GM21447 (cell line): Measurements from ENCODE around the gene TNFAIP3.

Experiments used
- ATAC-seq: cut with Tn5 transposase; IDR thresholded peaks from one replicate; pipeline ENCODE4 v1.9.1; 2021; ENCODE audit not compliant: unreplicated experiment

The TNFAIP3 gene

DNA sequence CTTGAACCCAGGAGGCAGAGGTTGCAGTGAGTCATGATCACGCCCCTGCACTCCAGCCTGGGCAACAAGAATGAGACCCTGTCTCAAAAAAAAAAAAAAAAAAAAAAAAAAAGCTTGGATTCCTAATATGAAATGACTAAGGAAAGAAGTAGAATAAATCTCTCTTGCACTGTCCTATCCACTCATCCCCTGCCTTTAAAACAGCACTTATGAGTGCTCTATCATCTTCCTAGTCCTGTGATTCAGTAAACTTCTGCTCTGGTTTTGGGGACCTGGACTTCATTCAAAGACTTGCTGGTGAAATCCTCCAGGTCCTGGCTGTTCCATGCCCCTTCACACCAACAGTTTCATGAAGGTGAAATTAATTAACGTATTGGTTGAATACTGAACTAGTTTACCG lies 29.6 kb downstream of the TNFAIP3 start:
- ATAC-seq, result no peak

GRCh38 chr6:137900815-137901214 lies 33.8 kb downstream of the TNFAIP3 start:
- ATAC-seq, result no peak

DNA sequence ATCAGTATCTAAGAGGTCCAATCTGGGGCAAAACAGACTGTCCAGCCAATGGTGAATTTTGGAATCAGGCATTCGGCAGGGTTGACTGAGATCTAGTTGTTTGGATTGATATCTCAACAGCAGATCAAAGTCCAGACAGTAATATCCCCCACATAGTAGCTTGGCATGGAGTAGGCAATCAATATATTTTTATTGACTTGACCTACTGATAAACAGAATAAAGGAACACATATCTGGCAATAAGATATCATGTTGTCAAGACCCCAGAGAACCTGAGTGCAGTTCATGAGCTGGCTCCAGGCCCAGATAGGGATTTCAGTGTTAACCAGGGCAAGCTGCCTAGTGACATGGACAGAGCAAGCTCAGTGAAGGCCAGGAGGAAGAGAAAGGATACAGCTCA lies 34.4 kb downstream of the TNFAIP3 start:
- no peak for ATAC-seq

- ATAC-seq, result no peak
Measured at GRCh38 chr6:137902699-137903098, 35.6 kb downstream of the TNFAIP3 start.

- no peak for ATAC-seq
Measured at GRCh38 chr6:137903274-137903932, 36.3 kb downstream of the TNFAIP3 start.

- peak; percentile 73 for ATAC-seq
Measured at GRCh38 chr6:137903933-137904821, 37.1 kb downstream of the TNFAIP3 start.

DNA sequence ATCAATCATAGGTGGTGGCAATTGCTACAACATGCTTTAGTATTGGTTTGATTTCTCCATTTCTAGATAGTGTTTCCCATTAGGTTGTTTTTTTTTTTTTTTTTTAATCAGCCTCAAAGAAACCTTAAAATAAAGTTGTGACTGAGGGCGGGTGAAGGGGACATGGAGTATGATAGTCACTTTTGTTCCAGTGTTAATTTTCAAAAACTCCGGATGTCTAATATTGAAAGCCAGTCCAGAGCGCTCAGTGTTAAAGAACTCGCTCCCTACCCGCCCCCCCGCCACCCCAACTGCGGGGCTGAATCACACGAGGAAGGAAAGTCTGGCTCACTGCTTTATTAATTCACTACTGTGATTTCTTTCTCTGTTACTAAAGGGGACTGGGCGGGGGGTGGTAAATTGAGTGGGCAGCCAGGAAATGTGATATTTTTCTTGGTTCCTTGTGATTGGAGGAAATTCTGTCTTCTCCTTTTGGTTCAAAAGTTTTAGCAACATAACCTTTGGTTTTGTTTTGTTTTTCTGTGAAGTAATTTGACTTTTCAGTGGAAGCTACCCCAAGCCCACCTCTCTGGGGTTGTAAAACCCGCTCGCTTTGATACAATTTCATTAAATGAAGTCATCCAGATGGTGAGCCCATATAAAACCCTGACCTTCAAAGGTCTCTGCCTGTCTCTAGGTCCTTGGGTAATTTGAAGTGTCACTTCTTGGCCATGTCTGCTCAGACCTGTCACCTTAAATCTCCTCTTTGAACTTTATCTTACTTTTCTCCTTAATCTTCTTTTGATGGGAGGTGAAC lies 38.0 kb downstream of the TNFAIP3 start:
- ATAC-seq, result peak; percentile 44

GRCh38 chr6:137906020-137906472 lies 39.0 kb downstream of the TNFAIP3 start:
- ATAC-seq, result no peak

DNA sequence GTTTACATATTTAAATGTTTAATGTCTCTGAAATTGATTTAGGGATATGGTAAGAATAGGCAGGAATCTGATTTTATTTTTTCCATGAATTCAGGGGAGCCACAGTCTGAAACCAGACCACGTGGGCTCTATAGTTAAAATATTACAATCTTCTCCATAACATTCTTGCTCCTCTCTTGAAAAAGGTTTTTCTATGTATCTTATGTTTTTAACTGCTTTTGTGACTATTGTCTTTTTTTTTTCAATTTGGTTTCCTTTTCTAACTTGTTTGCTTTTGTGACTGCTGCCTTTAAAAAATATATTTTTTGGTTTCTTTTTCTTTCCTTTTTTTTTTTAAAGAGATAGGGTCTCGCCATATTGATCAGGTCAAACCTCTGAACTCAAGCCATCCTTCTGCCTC lies 40.1 kb downstream of the TNFAIP3 start:
- ATAC-seq, result no peak

DNA sequence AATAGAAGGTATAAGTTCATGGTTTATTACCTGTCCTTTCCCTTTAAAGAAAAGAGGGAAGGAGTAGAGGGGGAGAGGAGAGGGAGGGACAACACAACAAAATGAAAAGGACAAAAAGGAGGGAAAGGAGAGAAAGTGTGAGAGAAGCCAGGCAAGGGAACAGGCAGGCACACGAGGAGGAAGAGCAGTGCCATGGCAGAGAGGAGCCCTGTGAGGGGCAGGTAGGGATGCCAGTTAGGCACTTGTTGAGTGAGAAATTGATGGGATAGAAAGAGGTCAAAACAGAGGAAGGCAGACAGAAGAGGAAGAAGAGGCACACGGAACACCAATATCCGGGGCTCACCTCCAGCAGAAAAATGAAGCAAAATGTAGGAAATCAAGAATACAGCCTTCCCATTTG lies 42.5 kb downstream of the TNFAIP3 start:
- no peak for ATAC-seq

GRCh38 chr6:137910424-137910834 lies 43.4 kb downstream of the TNFAIP3 start:
- ATAC-seq, result no peak

DNA sequence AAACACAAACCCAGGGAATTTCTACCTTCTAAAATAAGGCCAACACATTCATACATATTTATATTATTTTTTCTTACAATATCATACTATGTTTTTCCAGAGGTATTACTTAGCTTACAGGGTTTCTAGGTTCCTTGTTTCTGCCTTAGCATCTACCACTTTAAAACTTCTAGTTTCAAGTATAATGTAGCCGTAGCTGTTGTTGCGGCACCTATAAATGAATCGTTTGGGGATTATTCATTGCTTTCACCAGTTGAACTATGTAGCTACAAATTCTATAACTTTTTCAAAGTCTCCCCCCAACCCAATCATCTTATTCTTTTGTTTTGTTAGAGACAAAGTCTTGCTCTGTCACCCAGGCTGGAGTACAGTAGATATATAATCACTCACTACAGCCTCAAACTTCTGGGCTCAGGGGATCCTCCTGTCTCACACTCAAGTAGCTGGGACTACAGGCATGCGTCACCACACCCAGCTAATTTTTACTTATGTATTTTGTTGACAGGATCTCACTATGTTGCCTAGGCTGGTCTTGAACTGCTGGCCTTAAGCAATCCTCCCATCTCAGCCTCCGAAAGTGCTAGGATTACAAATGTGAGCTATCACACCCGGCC lies 43.9 kb downstream of the TNFAIP3 start:
- no peak for ATAC-seq

- peak; percentile 42 for ATAC-seq
Measured at GRCh38 chr6:137911675-137912191, 44.7 kb downstream of the TNFAIP3 start.

- ATAC-seq, result no peak
Measured at GRCh38 chr6:137912813-137913212, 45.8 kb downstream of the TNFAIP3 start.

GRCh38 chr6:137913434-137913833 lies 46.4 kb downstream of the TNFAIP3 start:
- ATAC-seq, result no peak

DNA sequence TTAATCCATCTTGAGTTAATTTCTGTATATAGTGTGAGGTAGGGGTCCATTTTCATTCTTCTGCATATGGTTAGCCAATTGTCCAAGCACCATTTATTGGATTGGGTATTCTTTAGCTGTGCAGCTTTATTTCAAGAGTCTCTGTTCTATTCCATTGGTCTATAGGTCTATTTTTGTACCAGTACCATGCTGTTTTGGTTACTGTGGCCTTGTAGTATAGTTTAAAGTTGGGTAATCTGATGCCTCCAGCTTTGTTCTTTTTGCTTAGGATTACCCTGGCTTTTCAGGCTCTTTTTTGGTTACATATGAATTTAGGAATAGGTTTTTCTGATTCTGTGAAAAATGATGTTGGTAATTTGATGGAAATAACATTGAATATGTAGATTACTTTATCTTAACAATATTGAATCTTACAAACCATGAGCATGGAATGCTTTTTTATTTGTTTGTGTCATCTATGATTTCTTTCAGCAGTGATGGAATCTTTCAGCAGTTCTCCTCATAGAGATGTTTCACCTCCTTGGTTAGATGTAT lies 47.0 kb downstream of the TNFAIP3 start:
- no peak for ATAC-seq

- no peak for ATAC-seq
Measured at GRCh38 chr6:137914530-137915193, 47.6 kb downstream of the TNFAIP3 start.

DNA sequence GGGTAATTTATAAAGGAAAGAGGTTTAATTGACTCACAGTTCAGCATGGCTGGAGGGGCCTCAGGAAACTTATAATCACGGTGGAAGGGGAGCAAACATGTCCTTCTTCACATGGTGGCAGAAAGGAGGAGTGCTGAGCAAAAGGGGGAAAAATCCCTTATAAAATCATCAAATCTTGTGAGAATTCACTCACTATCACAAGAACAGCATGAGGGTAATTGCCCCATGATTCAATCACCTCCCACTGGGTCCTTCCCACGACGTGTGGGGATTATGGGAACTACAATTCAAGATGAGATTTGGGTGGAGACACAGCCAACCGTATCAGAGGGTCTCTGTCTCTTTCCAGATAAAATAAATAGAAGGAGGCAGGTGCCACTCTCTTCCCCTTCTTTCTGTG lies 48.7 kb downstream of the TNFAIP3 start:
- ATAC-seq, result no peak

DNA sequence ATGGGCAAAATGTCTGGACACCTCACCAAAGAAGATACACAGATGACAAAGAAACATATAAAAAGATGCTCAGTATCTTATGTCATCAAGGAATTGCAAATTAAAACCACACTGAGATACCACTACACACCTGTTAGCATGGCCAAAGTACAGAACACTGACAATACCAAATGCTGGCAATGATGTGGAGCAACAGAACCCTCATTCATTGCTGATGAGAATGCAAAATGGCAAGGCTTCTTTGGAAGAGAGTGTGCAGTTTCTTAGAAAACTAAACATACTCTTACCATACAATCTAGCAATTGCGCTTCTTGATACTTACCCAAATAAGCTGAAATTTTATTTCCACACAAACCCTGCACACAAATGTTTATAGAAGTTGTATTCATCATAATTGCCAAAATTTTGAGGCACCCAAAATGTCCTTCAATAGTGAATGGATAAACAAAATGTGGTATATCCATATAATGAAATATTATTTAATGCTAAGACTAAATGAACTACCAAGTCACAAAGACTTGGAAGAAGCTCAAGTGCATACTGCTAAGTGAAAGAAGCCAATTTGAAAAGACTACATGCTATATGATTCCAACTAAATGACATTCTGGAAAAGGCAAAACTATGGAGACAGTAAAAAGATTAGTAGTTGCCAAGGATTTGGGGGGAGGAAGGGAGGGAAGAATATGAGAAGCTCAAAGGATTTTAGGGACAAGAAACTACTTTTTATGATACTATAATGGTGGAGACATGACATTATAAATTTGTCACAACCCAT lies 50.7 kb downstream of the TNFAIP3 start:
- ATAC-seq, result no peak
